A549 (cell line): ENCODE measurements around the gene MEI1. TPM values are rescaled to one million over a fixed set of nuclear protein-coding genes. Genes with fewer than 3 reads are reported as not detected.

Experiments
- ATAC-seq, 2 experiments: fragments of 200-7000 bp in 1 of 2; fragments of >200 bp in 1 of 2; cut with Nextera tagmentation in 1 of 2; cut with Tn5 transposase in 1 of 2; 3 replicates each; pipeline versions ENCODE4 v1.8.0 to v1.9.1; 2018 to 2020; ENCODE audit warnings: mild to moderate bottlenecking in 1 of 2, moderate library complexity in 1 of 2
- CTCF ChIA-PET: fragments of 300-600 bp; sonication (Branson Sonifier 250); formaldehyde crosslinking; extraction: SDS; loops from one replicate; lab custom pipeline; 2021; ENCODE audit warnings: antibody characterized with exemption, inconsistent platforms; lab: Yijun Ruan, JAX
- POLR2A ChIA-PET: fragments of 350-600 bp; formaldehyde crosslinking; extraction: SDS; loops from one replicate; lab custom pipeline; 2021; ENCODE audit warnings: antibody characterized with exemption, inconsistent platforms; lab: Yijun Ruan, JAX
- DNase-seq, 2 experiments: peaks; one replicate each; pipeline versions ENCODE4 v3.0.0 to v3.0.0-alpha.2; 2011 to 2016; ENCODE audit warnings: low read depth in 1 of 2, low spot score in 1 of 2
- FAIRE-seq: peaks from 2 replicates; lab custom pipeline; 2011; peaks lifted over from hg19 to GRCh38; lab: Jason Lieb, UNC
- H3K27ac ChIP-seq, 2 experiments: fragments of >200 bp; sonication (Bioruptor Twin); formaldehyde crosslinking; 3 replicates each; pipeline ENCODE4 v1.5.1; 2016 to 2017
- H3K4me1 ChIP-seq: fragments of >200 bp; sonication (Bioruptor Twin); formaldehyde crosslinking; 3 replicates; pipeline ENCODE4 v1.6.1; 2016
- H3K4me2 ChIP-seq: fragments of >200 bp; sonication (Bioruptor Twin); formaldehyde crosslinking; 3 replicates; pipeline ENCODE4 v1.6.1; 2016
- H3K4me3 ChIP-seq: fragments of >200 bp; sonication (Bioruptor Twin); formaldehyde crosslinking; 3 replicates; pipeline ENCODE4 v1.5.1; 2016
- H3K9me3 ChIP-seq: fragments of >200 bp; sonication (Bioruptor Twin); formaldehyde crosslinking; 3 replicates; pipeline ENCODE4 v1.6.1; 2016
- BHLHE40 ChIP-seq: IDR thresholded peaks from 2 replicates; pipeline ENCODE4 v1.6.1; 2012; ENCODE audit warnings: low read depth, low read length, inconsistent platforms
- CHD4 ChIP-seq: fragments of 200-600 bp; sonication (generic); IDR thresholded peaks from 2 replicates; pipeline ENCODE4 v1.6.1; 2016; ENCODE audit warnings: antibody characterized with exemption, mild to moderate bottlenecking, borderline replicate concordance
- EP300 ChIP-seq, 2 experiments: fragments of >200 bp; sonication (Bioruptor Twin); formaldehyde crosslinking; IDR thresholded peaks; 2 replicates in 1 of 2; 3 replicates in 1 of 2; pipeline ENCODE4 v1.6.1; 2016 to 2017
- HDAC2 ChIP-seq: fragments of 200-600 bp; sonication (generic); IDR thresholded peaks from 2 replicates; pipeline ENCODE4 v1.6.1; 2016
- HEYL ChIP-seq: fragments of 250-450 bp; sonication (Bioruptor Pico); IDR thresholded peaks from 2 replicates; pipeline ENCODE4 v1.8.0; 2021; ENCODE audit warnings: mild to moderate bottlenecking, moderate library complexity
- HOXA7 ChIP-seq: fragments of 250-450 bp; sonication (Bioruptor Pico); IDR thresholded peaks from 2 replicates; pipeline ENCODE4 v1.5.0; 2020; ENCODE audit warnings: mild to moderate bottlenecking, moderate library complexity
- MYC ChIP-seq: IDR thresholded peaks from 2 replicates; pipeline ENCODE4 v1.6.1; 2012; ENCODE audit warnings: mild to moderate bottlenecking, inconsistent platforms, low read length, improper control_type of control experiment, borderline replicate concordance
- NFE2L2 ChIP-seq: fragments of 150-350 bp; conservative IDR thresholded peaks from 2 replicates; pipeline ENCODE4 v1.6.1; 2014; ENCODE audit warnings: low read length
- NR3C1 ChIP-seq: fragments of >200 bp; sonication (Bioruptor Twin); formaldehyde crosslinking; IDR thresholded peaks from 3 replicates; pipeline ENCODE4 v1.6.1; 2017
- PHF8 ChIP-seq: fragments of 200-600 bp; sonication (generic); IDR thresholded peaks from 2 replicates; pipeline ENCODE4 v1.6.1; 2016; ENCODE audit warnings: low read depth, mild to moderate bottlenecking, antibody characterized with exemption, moderate library complexity, borderline replicate concordance
- POLR2AphosphoS2 ChIP-seq: conservative IDR thresholded peaks from 2 replicates; pipeline ENCODE4 v1.6.1; 2012; ENCODE audit warnings: low read length, improper control_type of control experiment, inconsistent platforms
- RAD21 ChIP-seq, 2 experiments: fragments of >200 bp in 1 of 2; sonication (Bioruptor Twin) in 1 of 2; formaldehyde crosslinking in 1 of 2; IDR thresholded peaks in 1 of 2; conservative IDR thresholded peaks in 1 of 2; 2 replicates in 1 of 2; 3 replicates in 1 of 2; pipeline ENCODE4 v1.6.1; 2012 to 2018; ENCODE audit warnings: inconsistent platforms in 1 of 2
- RCOR1 ChIP-seq: fragments of 150-350 bp; IDR thresholded peaks from 2 replicates; pipeline ENCODE4 v1.6.1; 2014; ENCODE audit warnings: antibody characterized with exemption, low read length, low read depth
- RNF2 ChIP-seq: fragments of 200-600 bp; sonication (generic); IDR thresholded peaks from 2 replicates; pipeline ENCODE4 v1.6.1; 2016; ENCODE audit warnings: low read depth, mild to moderate bottlenecking, antibody characterized with exemption, moderate library complexity, borderline replicate concordance
- TFCP2L1 ChIP-seq: fragments of 250-450 bp; sonication (Bioruptor Pico); IDR thresholded peaks from 2 replicates; pipeline ENCODE4 v1.5.0; 2021; ENCODE audit warnings: mild to moderate bottlenecking
- ZC3H11A ChIP-seq: fragments of 450-650 bp; IDR thresholded peaks from 2 replicates; pipeline ENCODE4 v1.6.1; 2014; ENCODE audit warnings: antibody characterized with exemption, mild to moderate bottlenecking
- WGBS: methylation state at CpG from one replicate; pipeline ENCODE4 v1.1.6; 2017; ENCODE audit errors: missing lambda C conversion rate; 5-methylcytosine and 5-hydroxymethylcytosine counted together
- polyA plus RNA-seq, 4 experiments: library from polyadenylated mRNA; depleted of rRNA in 3 of 4; stranded (reverse); fragments of >200 nt; fragmentation: RNase III in 1 of 4; extraction: RNeasy Plus Mini Kit Qiagen cat#74134 plus additional on column Dnase treatment in 1 of 4; gene quantifications; 2 replicates in 3 of 4; 3 replicates in 1 of 4; pipeline ENCODE4 v1.2.3, GENCODE V29; 2011 to 2017
- TF ChIP-seq, protein P1 (sequence below): fragments of 250-450 bp; sonication (Bioruptor Pico); IDR thresholded peaks from 2 replicates; pipeline ENCODE4 v1.5.0; 2020; ENCODE audit warnings: low read depth, mild to moderate bottlenecking, moderate library complexity
- TF ChIP-seq, protein P2 (sequence below): fragments of >200 bp; sonication (Bioruptor Twin); formaldehyde crosslinking; IDR thresholded peaks from 3 replicates; pipeline ENCODE4 v1.6.1; 2016
- TF ChIP-seq, protein P3 (sequence below): IDR thresholded peaks from 2 replicates; pipeline ENCODE4 v1.6.1; 2012
- TF ChIP-seq, protein P4 (sequence below): fragments of 250-450 bp; sonication (Bioruptor Pico); IDR thresholded peaks from 2 replicates; pipeline ENCODE4 v1.5.0; 2021; ENCODE audit warnings: mild to moderate bottlenecking, moderate library complexity, borderline replicate concordance
- TF ChIP-seq, protein P5 (sequence below): fragments of >200 bp; sonication (Bioruptor Twin); formaldehyde crosslinking; IDR thresholded peaks from 3 replicates; pipeline ENCODE4 v1.5.1; 2016

The MEI1 gene
- polyA plus RNA-seq, 2 of the 4 experiments (the other 2 are of a cell fraction): 0.12 TPM; not detected in 1

DNA sequence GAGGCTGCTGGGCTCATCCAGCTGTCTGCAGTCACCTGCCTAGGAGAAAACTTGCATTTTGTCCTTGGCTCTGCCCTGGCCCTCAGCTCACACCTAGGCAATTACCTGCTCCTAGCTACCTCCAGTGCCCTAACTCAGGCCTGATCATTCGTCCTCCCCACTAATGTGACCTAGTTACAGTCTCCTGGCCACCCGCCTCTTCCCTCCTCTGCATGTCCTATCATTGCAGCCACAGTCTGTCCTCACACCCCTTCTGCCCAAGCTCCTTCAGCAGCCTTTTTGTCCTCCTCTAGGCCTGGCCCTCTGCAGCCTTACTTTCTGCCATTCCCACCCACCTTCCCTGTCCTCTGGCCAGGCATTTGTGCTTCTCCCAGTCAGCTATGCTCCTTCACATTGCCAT is 83.4 kb downstream of the MEI1 start:
- Histone ChIP-seq H3K27ac (no peak overlapping the region), H3K4me2 (no peak overlapping the region), H3K4me3 (no peak overlapping the region), H3K9me3 (no peaks in the 10 kb centered on the region), H3K4me1 (no peaks in the 10 kb centered on the region)
- no peak for FAIRE-seq
- WGBS: 71% methylated on average over 2 of the region's 2 CpGs
- DNase-seq: no peak
- POLR2A ChIA-PET: interaction anchor here (1.3 to 1.5 kb wide), 2 partner anchors 17 to 18 kb away, joined by 3 to 4 read pairs; partner anchors contain the start of gene CCDC134
- no peak for ATAC-seq
- CTCF ChIA-PET: interaction anchor here (0.6 to 1.5 kb wide), 2 partner anchors 13 to 86 kb away, joined by 3 to 5 read pairs; no protein-coding TSS in a partner anchor
- TF ChIP-seq, protein P1, sequence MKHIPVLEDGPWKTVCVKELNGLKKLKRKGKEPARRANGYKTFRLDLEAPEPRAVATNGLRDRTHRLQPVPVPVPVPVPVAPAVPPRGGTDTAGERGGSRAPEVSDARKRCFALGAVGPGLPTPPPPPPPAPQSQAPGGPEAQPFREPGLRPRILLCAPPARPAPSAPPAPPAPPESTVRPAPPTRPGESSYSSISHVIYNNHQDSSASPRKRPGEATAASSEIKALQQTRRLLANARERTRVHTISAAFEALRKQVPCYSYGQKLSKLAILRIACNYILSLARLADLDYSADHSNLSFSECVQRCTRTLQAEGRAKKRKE: no peak
- TF ChIP-seq NR3C1: no peak
- TF ChIP-seq TFCP2L1 (CRISPR knock-in tag): no peak
- TF ChIP-seq HOXA7: no peak
- TF ChIP-seq POLR2AphosphoS2: no peak
- TF ChIP-seq NFE2L2: no peak
- no peak for TF ChIP-seq HEYL (CRISPR knock-in tag)
- no peak for TF ChIP-seq RCOR1
- no peak for TF ChIP-seq RNF2
- TF ChIP-seq BHLHE40: no peak

DNA sequence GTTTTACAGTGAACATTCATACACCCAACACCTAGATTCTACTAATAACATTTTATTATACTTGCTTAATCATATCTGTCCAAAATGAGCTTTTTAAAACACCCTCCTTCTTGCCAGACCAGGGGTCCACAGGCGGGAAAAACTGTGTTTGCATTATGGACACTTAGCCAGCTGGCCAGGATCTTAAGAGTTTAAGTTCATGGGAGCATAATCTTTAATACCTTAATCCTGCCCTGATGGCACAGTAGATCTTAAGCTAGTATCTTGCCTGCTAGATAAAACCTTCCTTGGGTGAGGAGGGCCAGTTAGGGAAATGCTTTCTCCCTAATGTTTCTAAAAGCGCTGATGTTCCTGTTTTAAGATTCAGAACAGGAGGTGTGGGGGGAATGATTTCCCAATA is 88.0 kb downstream of the MEI1 start:
- Histone ChIP-seq H3K9me3 (no peaks in the 10 kb centered on the region), H3K4me3 (no peak overlapping the region), H3K27ac (no peak overlapping the region), H3K4me2 (no peak overlapping the region), H3K4me1 (no peaks in the 10 kb centered on the region)
- TF ChIP-seq PHF8: no peak
- TF ChIP-seq MYC: no peak
- TF ChIP-seq, protein P2, sequence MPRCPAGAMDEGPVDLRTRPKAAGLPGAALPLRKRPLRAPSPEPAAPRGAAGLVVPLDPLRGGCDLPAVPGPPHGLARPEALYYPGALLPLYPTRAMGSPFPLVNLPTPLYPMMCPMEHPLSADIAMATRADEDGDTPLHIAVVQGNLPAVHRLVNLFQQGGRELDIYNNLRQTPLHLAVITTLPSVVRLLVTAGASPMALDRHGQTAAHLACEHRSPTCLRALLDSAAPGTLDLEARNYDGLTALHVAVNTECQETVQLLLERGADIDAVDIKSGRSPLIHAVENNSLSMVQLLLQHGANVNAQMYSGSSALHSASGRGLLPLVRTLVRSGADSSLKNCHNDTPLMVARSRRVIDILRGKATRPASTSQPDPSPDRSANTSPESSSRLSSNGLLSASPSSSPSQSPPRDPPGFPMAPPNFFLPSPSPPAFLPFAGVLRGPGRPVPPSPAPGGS: no peak
- TF ChIP-seq HDAC2: no peak
- TF ChIP-seq CHD4: no peak
- TF ChIP-seq, protein P1: no peak
- TF ChIP-seq, protein P3, sequence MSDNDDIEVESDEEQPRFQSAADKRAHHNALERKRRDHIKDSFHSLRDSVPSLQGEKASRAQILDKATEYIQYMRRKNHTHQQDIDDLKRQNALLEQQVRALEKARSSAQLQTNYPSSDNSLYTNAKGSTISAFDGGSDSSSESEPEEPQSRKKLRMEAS: no peak
- TF ChIP-seq, protein P4, sequence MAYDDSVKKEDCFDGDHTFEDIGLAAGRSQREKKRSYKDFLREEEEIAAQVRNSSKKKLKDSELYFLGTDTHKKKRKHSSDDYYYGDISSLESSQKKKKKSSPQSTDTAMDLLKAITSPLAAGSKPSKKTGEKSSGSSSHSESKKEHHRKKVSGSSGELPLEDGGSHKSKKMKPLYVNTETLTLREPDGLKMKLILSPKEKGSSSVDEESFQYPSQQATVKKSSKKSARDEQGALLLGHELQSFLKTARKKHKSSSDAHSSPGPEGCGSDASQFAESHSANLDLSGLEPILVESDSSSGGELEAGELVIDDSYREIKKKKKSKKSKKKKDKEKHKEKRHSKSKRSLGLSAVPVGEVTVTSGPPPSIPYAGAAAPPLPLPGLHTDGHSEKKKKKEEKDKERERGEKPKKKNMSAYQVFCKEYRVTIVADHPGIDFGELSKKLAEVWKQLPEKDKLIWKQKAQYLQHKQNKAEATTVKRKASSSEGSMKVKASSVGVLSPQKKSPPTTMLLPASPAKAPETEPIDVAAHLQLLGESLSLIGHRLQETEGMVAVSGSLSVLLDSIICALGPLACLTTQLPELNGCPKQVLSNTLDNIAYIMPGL (CRISPR knock-in tag): no peak
- TF ChIP-seq NFE2L2: no peak
- no peak for TF ChIP-seq BHLHE40
- no peak for TF ChIP-seq ZC3H11A
- CTCF ChIA-PET: interaction anchor here (0.6 to 2.3 kb wide), 4 partner anchors 20 to 186 kb away, joined by 3 to 6 read pairs (median 3); no protein-coding TSS in a partner anchor
- ATAC-seq (no peak), DNase-seq (no peak), FAIRE-seq (no peak)
- POLR2A ChIA-PET: interaction anchor here (1.2 kb wide), 1 partner anchor 13 kb away, joined by 4 read pairs; the partner anchor contains the start of gene CCDC134
- 77% methylated on average over 2 of the region's 2 CpGs for WGBS

DNA sequence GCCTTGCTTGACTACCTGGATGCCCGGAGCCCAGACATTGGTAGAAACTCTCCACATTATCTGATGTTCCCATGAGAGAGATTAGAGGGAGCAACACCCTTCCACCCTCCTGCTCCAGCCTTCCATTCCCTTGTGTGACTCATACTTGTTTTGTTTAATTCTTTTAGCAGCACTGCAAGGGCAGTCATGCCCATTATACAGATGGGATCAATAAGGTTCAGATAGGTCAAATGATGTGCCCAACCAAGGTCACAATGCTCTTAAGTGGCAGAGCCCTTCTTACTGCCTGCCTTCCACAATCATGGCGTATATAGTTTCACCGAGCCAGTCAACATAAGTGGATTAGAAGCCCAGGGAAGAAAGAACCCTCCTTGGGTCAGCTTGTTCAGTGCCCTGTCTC is 94.6 kb downstream of the MEI1 start:
- ChIA-PET CTCF (no interaction called here), POLR2A (no interaction called here)
- Histone ChIP-seq H3K27ac (no peak overlapping the region), H3K9me3 (no peaks in the 10 kb centered on the region), H3K4me3 (no peak overlapping the region), H3K4me2 (no peak overlapping the region), H3K4me1 (no peaks in the 10 kb centered on the region)
- WGBS: 83% methylated on average over 3 of the region's 3 CpGs
- no peak for FAIRE-seq
- DNase-seq: no peak
- no peak for ATAC-seq
- TF ChIP-seq EP300 (IDR thresholded peaks at IDR 0.05) (no peak), HDAC2 (no peak), RAD21 (conservative IDR thresholded peaks at IDR 0.05 in 1 of 2, IDR thresholded peaks at IDR 0.05 in 1 of 2) (no peak)
- TF ChIP-seq, protein P5, sequence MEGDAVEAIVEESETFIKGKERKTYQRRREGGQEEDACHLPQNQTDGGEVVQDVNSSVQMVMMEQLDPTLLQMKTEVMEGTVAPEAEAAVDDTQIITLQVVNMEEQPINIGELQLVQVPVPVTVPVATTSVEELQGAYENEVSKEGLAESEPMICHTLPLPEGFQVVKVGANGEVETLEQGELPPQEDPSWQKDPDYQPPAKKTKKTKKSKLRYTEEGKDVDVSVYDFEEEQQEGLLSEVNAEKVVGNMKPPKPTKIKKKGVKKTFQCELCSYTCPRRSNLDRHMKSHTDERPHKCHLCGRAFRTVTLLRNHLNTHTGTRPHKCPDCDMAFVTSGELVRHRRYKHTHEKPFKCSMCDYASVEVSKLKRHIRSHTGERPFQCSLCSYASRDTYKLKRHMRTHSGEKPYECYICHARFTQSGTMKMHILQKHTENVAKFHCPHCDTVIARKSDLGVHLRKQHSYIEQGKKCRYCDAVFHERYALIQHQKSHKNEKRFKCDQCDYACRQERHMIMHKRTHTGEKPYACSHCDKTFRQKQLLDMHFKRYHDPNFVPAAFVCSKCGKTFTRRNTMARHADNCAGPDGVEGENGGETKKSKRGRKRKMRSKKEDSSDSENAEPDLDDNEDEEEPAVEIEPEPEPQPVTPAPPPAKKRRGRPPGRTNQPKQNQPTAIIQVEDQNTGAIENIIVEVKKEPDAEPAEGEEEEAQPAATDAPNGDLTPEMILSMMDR: no peak
